ENCODE data around the gene STAB2. TPM values are rescaled to one million over a fixed set of nuclear protein-coding genes. Genes with fewer than 3 reads are reported as not detected.

The STAB2 gene
- total RNA-seq, 8 experiments from 2014 or later, result 0.21 TPM; not detected in 7

GRCh38 chr12:103716517-103717196 is 129.6 kb downstream of the STAB2 start:
- Histone ChIP-seq H3K4me1 (replicated peaks in 1 of 2) (no peaks in the 10 kb centered on the region), H3K27ac (no peak overlapping the region), H3K4me3 (no peak overlapping the region)
- no peak for ATAC-seq (replicated peaks in 6 of 8)
- in situ Hi-C loops (cut with MboI; ENCODE audit: low pct_unique_long_range_greater_than_20kb in 2 of 9, low sequenced_read_pairs in 9 of 9, unreplicated experiment in 9 of 9), result no loop called here
- 15 to 100% (median 67%) methylated on average over 2 to 4 of the region's 8 CpGs for WGBS, 10 experiments

- ATAC-seq (replicated peaks in 6 of 8), result no peak
- Histone ChIP-seq H3K4me1 (replicated peaks in 1 of 2) (no peaks in the 10 kb centered on the region), H3K27ac (no peak overlapping the region), H3K4me3 (no peak overlapping the region)
- in situ Hi-C loops (cut with MboI; ENCODE audit: low pct_unique_long_range_greater_than_20kb in 2 of 9, low sequenced_read_pairs in 9 of 9, unreplicated experiment in 9 of 9), result no loop called here
- WGBS, 10 experiments, result 26 to 84% (median 59%) methylated on average over 3 to 6 of the region's 8 CpGs; no CpG with 5 or more reads in 6 of the 10 experiments
Observed at GRCh38 chr12:103725398-103725797, 138.3 kb downstream of the STAB2 start.

- in situ Hi-C loops (cut with MboI; ENCODE audit: low pct_unique_long_range_greater_than_20kb in 2 of 9, low sequenced_read_pairs in 9 of 9, unreplicated experiment in 9 of 9), result no loop called here
- 60 to 100% (median 82%) methylated on average over 1 to 2 of the region's 3 CpGs; no CpG with 5 or more reads in 4 of the 10 experiments for WGBS, 10 experiments
Observed at GRCh38 chr12:103727638-103728037, 140.6 kb downstream of the STAB2 start.

GRCh38 chr12:103728323-103728722 is 141.2 kb downstream of the STAB2 start:
- in situ Hi-C loops (cut with MboI; ENCODE audit: low pct_unique_long_range_greater_than_20kb in 2 of 9, low sequenced_read_pairs in 9 of 9, unreplicated experiment in 9 of 9), result no loop called here
- no peak overlapping the region for H3K27ac ChIP-seq
- no peaks in the 10 kb centered on the region for H3K4me1 ChIP-seq (replicated peaks in 1 of 2)
- no peak overlapping the region for H3K4me3 ChIP-seq
- ATAC-seq (replicated peaks in 6 of 8), result peak in 1 of 8 experiments; percentile 22
- WGBS, 10 experiments, result 0 to 100% (median 86%) methylated on average over 1 to 3 of the region's 4 CpGs; no CpG with 5 or more reads in 5 of the 10 experiments

More at GRCh38 chr12:103727638-103728037, 140.6 kb downstream of the STAB2 start:
- Histone ChIP-seq H3K4me3 (no peak overlapping the region), H3K4me1 (replicated peaks in 1 of 2) (no peaks in the 10 kb centered on the region), H3K27ac (no peak overlapping the region)
- no peak for ATAC-seq (replicated peaks in 6 of 8)

- in situ Hi-C loops (cut with MboI; ENCODE audit: low pct_unique_long_range_greater_than_20kb in 2 of 9, low sequenced_read_pairs in 9 of 9, unreplicated experiment in 9 of 9), result no loop called here
- no peak overlapping the region for H3K4me3 ChIP-seq
- ATAC-seq (replicated peaks in 6 of 8), result no peak
- no peak overlapping the region for H3K27ac ChIP-seq
- WGBS, 10 experiments, result 9 to 100% (median 73%) methylated on average over 1 of the region's 1 CpG; no CpG with 5 or more reads in 3 of the 10 experiments
- no peaks in the 10 kb centered on the region for H3K4me1 ChIP-seq (replicated peaks in 1 of 2)
Observed at GRCh38 chr12:103729499-103729898, 142.4 kb downstream of the STAB2 start.

- no peak for ATAC-seq (replicated peaks in 6 of 8)
- H3K4me1 ChIP-seq (replicated peaks in 1 of 2), result no peaks in the 10 kb centered on the region
- 0 to 100% (median 83%) methylated on average over 1 of the region's 1 CpG; no CpG with 5 or more reads in 1 of the 10 experiments for WGBS, 10 experiments
- H3K4me3 ChIP-seq, result no peak overlapping the region
- H3K27ac ChIP-seq, result no peak overlapping the region
- in situ Hi-C loops (cut with MboI; ENCODE audit: low pct_unique_long_range_greater_than_20kb in 2 of 9, low sequenced_read_pairs in 9 of 9, unreplicated experiment in 9 of 9), result no loop called here
Observed at GRCh38 chr12:103731539-103731938, 144.5 kb downstream of the STAB2 start.

- Histone ChIP-seq H3K27ac (no peak overlapping the region), H3K4me3 (no peak overlapping the region), H3K4me1 (replicated peaks in 1 of 2) (no peaks in the 10 kb centered on the region)
- 8 to 85% (median 67%) methylated on average over 1 to 2 of the region's 2 CpGs; no CpG with 5 or more reads in 1 of the 10 experiments for WGBS, 10 experiments
- ATAC-seq (replicated peaks in 6 of 8), result peak in 1 of 8 experiments; percentile 69
- in situ Hi-C loops (cut with MboI; ENCODE audit: low pct_unique_long_range_greater_than_20kb in 2 of 9, low sequenced_read_pairs in 9 of 9, unreplicated experiment in 9 of 9), result no loop called here
Observed at GRCh38 chr12:103734863-103735262, 147.8 kb downstream of the STAB2 start.

- Histone ChIP-seq H3K27ac (no peak overlapping the region), H3K4me1 (replicated peaks in 1 of 2) (no peaks in the 10 kb centered on the region), H3K4me3 (no peak overlapping the region)
- WGBS, 10 experiments, result 10 to 83% (median 69%) methylated on average over 2 to 6 of the region's 8 CpGs; no CpG with 5 or more reads in 3 of the 10 experiments
- in situ Hi-C loops (cut with MboI; ENCODE audit: low pct_unique_long_range_greater_than_20kb in 2 of 9, low sequenced_read_pairs in 9 of 9, unreplicated experiment in 9 of 9), result no loop called here
- ATAC-seq (replicated peaks in 6 of 8), result no peak
Observed at GRCh38 chr12:103735291-103735690, 148.2 kb downstream of the STAB2 start.

GRCh38 chr12:103736572-103736971 is 149.5 kb downstream of the STAB2 start:
- in situ Hi-C loops (cut with MboI; ENCODE audit: low pct_unique_long_range_greater_than_20kb in 2 of 9, low sequenced_read_pairs in 9 of 9, unreplicated experiment in 9 of 9), result no loop called here
- H3K27ac ChIP-seq, result no peak overlapping the region
- no peaks in the 10 kb centered on the region for H3K4me1 ChIP-seq (replicated peaks in 1 of 2)
- 25 to 92% (median 87%) methylated on average over 1 of the region's 1 CpG; no CpG with 5 or more reads in 6 of the 10 experiments for WGBS, 10 experiments
- no peak overlapping the region for H3K4me3 ChIP-seq
- ATAC-seq (replicated peaks in 6 of 8), result no peak

GRCh38 chr12:103737881-103738280 is 150.8 kb downstream of the STAB2 start:
- Histone ChIP-seq H3K27ac (no peak overlapping the region), H3K4me1 (replicated peaks in 1 of 2) (no peaks in the 10 kb centered on the region), H3K4me3 (no peak overlapping the region)
- ATAC-seq (replicated peaks in 6 of 8), result no peak
- in situ Hi-C loops (cut with MboI; ENCODE audit: low pct_unique_long_range_greater_than_20kb in 2 of 9, low sequenced_read_pairs in 9 of 9, unreplicated experiment in 9 of 9), result no loop called here
- WGBS, 10 experiments, result 17 to 83% (median 67%) methylated on average over 1 of the region's 1 CpG; no CpG with 5 or more reads in 5 of the 10 experiments

GRCh38 chr12:103742349-103742932 is 155.4 kb downstream of the STAB2 start:
- H3K4me1 ChIP-seq (replicated peaks in 1 of 2), result no peaks in the 10 kb centered on the region
- ATAC-seq (replicated peaks in 6 of 8), result peak; percentile 31 to 79 (median 56)
- no peak overlapping the region for H3K27ac ChIP-seq
- in situ Hi-C loops (cut with MboI; ENCODE audit: low pct_unique_long_range_greater_than_20kb in 2 of 9, low sequenced_read_pairs in 9 of 9, unreplicated experiment in 9 of 9), result no loop called here
- no peak overlapping the region for H3K4me3 ChIP-seq
- 0 to 100% (median 85%) methylated on average over 1 to 11 of the region's 15 CpGs; no CpG with 5 or more reads in 1 of the 10 experiments for WGBS, 10 experiments

- no peak for ATAC-seq (replicated peaks in 6 of 8)
- Histone ChIP-seq H3K4me1 (replicated peaks in 1 of 2) (no peaks in the 10 kb centered on the region), H3K27ac (no peak overlapping the region), H3K4me3 (no peak overlapping the region)
- WGBS, 10 experiments, result 68 to 100% (median 100%) methylated on average over 1 to 3 of the region's 3 CpGs; no CpG with 5 or more reads in 3 of the 10 experiments
- in situ Hi-C loops (cut with MboI; ENCODE audit: low pct_unique_long_range_greater_than_20kb in 2 of 9, low sequenced_read_pairs in 9 of 9, unreplicated experiment in 9 of 9), result no loop called here
Observed at GRCh38 chr12:103743788-103744187, 156.7 kb downstream of the STAB2 start.

- no peaks in the 10 kb centered on the region for H3K4me1 ChIP-seq (replicated peaks in 1 of 2)
- no peak overlapping the region for H3K4me3 ChIP-seq
- in situ Hi-C loops (cut with MboI; ENCODE audit: low pct_unique_long_range_greater_than_20kb in 2 of 9, low sequenced_read_pairs in 9 of 9, unreplicated experiment in 9 of 9), result no loop called here
- 20 to 100% (median 80%) methylated on average over 1 to 2 of the region's 2 CpGs; no CpG with 5 or more reads in 3 of the 10 experiments for WGBS, 10 experiments
- H3K27ac ChIP-seq, result no peak overlapping the region
- ATAC-seq (replicated peaks in 6 of 8), result peak in 3 of 8 experiments; percentile 30 to 45 (median 39)
Observed at GRCh38 chr12:103745962-103746361, 158.9 kb downstream of the STAB2 start.

All from motor neuron (in vitro differentiated cells).